RPMI7951 (cell line): ENCODE data around the gene ARHGAP22. TPM values are rescaled to one million over a fixed set of nuclear protein-coding genes. Genes with fewer than 3 reads are reported as not detected.

Source experiments
- DNase-seq: peaks from one replicate; pipeline ENCODE4 v3.0.0-alpha.2; 2012; ENCODE audit warnings: low read depth
- total RNA-seq: library from RNA; depleted of rRNA; stranded (reverse); fragments of >200 nt; shearing (Covaris generic); gene quantifications from 2 replicates; pipeline ENCODE4 v1.2.3, GENCODE V29; 2014

Gene ARHGAP22
- total RNA-seq, 1 experiment from 2014 or later = 20.7 TPM

DNA sequence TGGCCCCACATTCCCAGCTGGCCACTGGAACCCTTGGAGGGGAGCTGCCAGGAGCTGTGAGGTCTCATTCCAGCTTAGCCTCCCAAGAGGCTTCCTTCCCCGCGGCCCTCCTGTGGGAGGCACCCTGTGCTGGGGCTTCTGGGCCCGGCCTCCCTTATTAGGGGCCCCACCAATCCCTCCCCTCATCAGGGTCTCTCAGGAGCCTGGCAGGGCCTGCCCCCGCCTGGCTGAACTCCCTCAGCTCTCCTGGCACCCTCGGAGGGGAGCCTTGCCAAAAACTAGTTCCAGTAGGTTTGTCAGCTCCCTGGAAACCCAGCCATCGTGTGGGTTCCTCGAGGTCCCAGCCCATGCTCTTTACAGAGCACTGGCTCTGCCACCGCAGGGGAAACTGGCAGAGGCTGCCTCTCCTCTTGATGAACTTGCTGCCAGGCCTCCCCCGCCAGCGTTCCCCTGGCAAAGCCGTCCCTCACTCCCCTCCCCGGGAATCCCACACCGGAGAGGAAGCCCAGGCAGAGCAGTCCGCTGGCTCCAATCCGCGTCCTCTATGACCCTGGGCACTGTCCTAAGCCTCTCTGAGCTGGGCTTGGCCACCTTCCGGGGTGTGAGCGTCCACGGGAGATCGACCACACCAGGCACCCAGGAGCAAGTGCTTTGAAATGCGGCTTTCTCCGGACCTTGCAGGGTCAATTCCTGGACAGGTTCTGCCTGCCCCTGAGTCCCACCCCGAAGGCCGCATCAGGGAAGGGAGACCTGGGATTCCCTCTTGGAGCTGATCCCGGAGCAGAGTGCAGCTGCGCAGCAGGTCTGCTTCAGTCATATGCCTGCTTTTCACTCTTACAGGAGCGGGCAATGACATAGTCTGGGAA lies 139.8 kb downstream of the ARHGAP22 start:
- DNase-seq = no peak

DNA sequence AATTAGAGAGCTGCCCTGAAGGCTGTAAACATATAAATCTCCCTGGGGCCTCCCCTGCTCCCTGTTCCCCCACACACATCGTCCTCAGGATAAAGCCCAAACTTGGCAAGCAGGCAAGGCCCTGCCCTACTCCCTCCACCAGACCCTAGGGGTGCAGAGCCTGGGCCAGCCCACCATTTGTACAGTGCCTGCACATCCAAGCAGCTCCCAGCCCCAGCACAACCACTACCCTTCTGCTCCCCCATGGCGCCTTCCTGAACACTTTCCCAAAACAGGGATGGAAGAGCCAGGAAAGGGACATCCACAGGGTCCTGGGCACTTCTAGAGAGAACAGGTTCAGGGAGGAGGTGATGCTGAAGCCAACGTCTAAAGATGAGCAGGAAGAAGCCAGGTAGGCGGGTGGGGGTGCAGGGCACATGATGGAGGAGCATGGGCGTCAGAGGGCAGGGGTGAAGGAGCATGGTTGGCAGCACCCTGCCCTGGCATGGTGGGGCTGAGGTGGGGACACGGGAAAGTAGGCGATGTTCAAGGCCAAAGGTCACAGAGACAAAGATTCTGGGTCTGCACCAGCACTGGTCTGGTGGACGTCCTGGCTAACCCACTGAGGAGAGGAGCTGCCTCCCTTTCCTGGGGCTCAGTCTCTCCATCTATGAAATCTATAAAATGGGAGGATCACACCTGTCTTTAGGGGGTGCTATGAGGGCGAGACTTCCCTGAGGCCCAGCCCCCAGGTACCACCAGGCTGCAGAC lies 140.6 kb downstream of the ARHGAP22 start:
- DNase-seq = no peak

DNA sequence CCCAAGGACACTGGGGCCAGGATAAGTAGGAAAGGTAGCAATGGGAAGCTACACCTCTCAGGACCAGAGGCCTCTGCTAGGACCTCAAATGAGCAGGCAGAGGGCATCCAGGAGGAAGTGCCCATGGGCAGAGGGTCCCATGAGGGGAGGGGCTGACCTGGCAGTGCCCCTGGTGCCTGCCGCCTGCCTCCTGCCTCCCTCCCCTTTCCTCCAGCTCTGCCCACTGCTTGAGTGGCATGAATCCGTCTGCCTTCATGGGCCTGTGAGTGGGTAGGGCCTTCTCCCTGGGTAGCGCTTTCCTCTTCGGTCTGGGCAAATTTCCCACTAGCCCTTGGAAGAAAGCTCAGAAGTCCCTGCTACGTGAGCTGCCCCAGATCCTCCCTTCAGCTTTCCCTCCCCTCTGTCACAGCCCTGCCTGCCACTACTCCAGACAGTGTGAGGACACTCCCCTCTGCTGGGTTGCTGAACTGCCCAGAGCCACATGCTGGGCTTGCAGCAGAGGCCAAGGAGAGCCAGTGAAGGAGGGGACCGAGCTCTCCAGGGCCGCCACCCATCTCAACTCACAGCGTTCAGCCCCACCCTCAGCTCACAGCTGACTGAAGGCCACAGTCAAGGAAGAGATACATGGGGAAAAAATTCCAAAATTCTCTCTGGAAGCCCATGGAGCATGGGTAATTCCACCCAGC lies 141.4 kb downstream of the ARHGAP22 start:
- peak; percentile 13 for DNase-seq

DNA sequence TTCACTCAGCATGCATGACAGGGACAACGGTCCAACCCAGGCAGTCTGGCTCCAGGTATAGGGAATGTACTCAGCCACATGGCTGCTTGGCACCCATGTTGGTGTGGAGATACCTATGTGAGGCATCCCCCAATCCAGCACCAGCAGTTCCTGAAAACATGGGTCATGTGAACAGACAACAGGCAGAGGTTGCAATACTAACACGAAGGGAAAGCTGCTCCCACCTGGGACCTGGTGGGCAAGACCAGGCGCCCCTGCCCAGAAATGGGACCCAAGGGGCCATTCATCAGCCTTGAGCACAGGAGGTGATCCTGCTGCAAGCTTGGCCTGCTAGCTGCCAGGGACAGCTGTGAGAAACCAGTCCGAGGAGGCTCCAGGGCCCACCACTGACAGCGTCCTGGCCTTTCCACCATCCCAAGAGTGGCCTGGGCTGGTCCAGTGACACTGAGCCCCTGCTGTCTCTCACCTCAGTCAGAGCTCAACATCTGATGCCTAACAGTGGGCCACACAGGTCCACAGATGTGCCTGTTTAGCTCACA lies 142.3 kb downstream of the ARHGAP22 start:
- no peak for DNase-seq

DNA sequence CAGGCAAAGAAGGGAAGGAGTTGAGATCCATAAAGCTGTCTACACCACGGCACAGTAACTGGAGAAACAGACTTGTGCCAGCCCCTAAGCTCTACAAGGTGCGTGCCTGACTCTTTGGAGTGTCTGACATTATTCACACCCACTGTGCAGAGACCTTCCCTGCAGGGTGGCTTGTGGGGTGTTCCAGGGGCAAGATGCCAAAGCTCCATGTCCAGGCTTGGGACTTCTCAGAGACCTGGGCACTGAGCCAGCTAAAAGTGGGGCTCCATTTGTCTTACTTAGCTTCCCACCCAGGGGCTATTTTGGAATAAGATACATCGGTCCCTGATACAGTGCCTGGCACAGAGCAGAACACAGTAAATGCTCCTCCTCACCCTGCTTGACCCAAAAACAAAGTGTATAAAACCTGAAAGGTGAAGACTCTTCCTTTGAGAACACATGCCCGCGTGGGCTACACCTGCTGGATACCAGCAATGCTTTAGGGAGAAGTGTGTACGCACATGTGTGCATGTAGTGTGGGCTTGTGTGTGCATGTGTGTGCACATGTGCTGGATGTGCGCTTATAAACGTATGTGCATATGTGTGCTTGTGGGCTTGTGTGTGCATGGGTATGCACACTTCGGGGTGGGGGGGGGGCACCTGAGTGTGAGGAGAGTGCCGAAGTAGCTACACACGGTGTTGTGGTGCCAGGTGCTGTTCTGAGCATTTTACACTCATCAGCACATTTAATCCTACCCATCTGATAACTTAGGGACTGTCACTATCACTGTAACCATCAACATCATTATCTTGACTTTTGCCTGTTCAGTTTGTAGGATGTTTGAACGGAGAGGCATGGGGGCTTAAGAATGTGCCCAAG lies 143.0 kb downstream of the ARHGAP22 start:
- DNase-seq = no peak

DNA sequence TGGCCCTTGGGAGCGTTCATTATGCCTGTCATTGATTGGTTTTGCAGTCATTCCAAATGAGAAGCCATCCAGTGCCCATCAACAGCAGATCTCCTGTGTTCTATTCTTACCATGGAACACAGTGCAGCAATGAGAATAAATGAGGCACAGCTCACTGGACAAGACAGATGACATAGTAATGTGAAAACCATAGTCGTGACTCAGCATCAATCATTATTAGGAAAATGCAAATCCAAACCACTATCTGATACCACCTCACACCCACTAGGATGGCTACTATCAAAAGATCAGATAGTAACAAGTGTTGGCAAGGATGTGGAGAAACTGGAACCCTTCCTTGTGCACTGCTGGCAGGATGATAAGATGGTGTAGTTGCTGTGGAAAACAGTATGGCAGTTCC lies 144.7 kb downstream of the ARHGAP22 start:
- DNase-seq = no peak

DNA sequence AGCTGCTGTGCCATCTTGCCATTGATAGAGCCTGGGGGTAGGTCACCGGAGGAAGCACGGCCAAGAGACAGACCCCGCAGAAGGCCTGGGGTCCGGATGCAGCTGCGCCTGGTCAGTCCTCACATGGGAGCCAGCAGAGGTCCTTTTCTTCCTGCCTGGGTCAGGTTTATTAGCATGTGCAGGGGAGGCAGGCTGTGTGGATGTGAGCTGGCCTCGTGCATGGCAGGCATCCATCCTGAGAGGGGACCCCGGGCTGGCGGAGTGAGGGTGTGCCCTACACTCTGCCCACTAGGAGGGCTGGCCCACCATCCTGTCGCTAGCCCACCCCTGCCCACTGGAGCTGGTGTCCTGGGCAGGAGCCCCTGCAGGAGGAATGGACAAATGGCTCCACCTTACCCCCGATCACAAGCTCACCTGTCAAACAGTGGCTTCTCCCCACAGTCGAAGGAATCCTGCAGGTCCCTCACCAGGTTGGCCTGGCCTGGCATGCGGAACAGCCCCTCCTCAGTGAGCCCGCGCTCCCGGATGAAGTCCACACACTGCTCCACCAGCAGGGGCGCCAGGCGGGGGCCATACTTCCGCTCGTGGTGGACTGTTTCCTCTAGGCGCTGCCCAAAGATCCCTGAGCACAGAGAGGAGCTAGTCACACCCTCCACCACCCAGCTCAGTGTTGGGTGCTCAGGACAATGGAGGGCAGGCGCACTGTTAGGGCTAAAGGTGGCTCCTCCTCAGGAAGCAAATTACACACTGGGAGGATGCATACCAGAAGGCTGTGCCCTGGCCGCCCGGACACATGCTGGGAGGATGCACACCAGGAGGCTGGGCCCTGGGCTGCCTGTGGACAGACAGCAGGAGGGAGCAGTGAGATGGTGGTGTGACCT lies 145.4 kb downstream of the ARHGAP22 start:
- DNase-seq = no peak

DNA sequence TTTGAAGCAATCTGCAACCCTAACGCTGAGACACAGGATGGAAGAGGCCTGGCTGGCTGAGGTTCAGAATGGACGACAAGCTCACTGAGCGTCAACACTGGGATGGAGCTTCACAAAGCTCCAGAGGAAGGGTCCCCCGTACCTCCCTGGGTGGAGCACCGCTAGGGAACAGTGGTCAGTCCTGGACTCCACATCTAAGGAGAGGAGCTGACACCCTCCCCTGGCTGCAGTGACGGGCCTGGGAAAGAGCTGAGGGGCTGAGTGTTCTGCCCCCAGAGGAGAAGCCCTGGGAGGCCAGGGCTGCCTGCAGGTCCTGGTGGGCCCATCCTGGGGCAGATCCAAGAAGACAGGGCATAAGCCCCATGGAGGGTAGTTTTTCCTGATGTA lies 146.2 kb downstream of the ARHGAP22 start:
- DNase-seq = no peak

DNA sequence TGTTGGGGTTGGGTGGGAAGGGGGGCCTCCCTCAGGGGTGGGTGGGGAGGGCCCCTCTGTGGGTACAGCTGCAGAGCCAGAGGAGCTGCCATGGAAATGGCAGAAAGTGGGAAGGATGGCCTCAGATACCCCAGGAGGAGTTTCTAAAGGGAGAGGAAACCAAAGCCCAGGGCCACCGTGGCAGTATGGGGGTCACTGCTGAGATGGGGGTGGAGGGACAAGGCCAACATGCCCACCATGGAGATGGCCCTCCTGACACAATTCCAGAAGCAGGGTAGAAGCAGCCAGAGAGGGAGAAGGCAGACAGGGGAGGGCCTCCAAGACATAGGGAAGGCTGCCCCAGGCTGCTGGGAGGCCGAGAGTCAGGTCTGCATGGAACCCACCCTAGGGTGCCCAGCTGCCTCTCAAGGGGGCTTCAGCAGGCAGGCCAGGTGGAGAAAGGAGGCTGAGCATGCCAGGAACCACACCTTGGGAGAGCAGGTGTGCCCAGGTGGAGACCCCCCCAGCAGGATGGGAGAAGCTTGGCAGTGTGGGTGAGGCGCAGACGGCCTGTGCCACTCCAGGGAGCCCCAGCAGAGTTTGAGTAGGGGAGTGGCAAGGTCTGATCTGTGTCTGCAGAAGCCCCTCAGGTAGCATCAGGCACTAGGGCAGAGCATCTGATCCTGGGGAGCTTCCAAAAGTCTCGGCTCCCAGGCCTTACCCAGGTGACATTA lies 146.8 kb downstream of the ARHGAP22 start:
- DNase-seq = no peak

DNA sequence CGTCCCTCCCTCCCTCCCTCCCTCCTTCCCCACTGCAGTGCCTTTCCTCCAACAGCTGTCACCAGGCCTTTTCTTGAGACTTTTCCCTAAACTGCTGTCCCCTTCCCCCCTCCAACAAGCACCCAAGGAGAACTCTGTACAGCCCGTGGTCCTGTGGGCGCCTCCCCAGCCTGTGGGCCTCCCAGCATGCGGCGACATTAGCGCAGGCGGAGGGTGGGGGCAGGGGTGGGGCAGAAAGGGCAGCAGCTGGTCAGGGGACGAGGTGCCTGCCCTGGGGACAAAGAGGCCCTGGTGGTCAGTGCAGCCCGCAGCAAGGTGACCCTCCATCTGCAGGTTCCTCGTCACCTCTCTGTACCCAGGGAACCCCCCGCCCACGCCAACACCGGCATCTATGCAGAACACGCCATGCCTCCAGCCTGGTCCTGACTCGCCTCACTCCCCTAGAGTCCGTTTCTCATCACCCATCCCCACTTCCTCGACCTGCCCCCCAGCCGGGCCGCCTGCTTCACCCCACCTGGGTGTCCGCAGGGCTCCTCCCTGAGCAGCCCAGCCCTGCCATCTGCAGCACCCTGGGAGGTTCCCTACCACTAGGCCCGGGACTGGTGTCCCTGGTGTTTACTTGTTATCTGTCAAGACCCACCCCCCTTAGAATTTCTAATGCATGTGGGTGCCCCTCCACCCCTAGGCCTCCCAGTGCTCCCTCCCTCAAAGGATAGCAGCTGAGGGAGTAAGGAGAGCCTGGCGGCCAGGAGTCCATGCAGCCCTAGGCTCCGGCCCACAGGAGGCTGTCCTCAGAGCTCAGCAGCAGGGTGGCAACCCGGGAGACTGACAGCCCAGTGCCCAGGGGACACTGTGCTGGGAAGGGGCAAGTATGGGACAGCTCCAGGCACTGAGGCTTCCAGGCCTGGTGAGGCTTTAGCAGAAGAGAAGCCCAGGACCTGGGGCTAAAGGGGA lies 147.8 kb downstream of the ARHGAP22 start:
- no peak for DNase-seq

DNA sequence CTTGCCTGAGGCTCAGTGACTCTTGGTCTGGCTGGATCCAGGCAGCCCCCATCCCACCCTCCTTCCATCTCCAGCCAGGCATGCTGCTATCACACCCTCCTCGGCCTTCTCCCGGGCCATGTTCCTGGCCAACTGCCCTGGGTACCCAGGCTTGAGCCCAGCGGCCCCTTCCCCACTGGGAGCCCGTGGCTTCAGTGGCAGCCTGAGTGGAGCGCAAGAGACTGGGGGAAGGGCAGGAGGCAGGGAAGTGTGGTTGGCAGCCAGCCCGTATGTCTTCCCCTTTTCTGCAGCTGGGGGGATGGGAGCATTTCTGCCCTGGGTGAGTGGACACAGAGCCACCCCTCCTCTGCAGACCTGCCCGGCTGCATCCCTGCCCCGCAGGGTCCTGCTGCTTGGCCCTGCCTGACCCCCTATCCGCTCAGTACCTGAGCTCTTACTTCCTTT lies 148.5 kb downstream of the ARHGAP22 start:
- DNase-seq = no peak

DNA sequence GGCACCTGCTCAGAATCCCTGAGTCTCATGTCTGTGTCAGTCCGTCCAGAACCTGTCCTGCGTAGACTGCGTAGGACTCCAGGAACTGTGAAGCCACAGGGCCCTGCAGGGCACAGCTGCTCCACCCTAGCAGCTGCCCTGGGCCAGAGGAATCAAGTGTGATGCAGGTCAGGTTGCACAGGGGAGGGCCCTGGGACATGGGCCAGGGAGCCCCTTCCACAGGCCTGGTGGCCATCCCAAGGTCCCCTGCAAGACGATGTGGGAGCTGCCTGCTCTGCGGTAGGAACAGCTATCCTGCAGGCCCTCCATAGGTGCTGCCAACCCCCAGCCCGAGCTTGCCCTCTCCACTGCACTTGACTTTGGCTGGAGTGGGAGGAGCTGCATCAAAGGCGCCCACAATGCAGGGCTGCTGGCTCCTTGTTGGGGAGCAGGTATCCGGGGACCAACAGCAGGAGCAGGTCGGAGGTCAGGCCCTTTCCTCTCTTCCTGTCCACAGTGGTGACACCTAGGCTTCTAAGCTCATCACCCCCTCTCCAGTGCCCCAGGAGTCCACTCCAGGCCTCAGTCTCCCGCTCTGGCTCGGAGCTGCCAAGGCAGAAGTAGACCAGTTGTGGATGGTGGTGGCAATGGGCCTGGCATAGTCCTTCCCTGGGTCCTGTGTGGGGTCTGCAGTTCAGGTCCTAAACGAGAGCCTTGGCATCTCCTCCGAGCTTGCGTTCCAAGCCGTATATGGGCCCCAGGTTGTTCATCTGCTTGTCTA lies 149.3 kb downstream of the ARHGAP22 start:
- DNase-seq = no peak

DNA sequence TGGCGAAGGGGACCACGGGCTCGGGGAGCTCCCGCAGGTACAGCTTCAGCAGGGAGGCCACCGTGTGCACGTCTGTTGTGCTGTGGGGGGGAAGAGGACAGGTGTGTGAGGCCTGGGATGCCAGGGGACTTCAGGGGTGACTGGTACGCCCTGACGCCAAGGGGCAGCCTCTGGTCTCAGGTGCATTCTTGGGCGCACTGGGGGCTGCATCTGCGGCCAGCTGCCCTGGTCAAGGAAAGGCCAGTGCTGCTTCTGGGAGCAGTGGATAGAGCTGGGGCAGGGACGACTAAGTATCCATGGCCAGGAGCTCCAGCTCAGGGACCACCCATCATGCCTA lies 149.8 kb downstream of the ARHGAP22 start:
- DNase-seq = no peak

DNA sequence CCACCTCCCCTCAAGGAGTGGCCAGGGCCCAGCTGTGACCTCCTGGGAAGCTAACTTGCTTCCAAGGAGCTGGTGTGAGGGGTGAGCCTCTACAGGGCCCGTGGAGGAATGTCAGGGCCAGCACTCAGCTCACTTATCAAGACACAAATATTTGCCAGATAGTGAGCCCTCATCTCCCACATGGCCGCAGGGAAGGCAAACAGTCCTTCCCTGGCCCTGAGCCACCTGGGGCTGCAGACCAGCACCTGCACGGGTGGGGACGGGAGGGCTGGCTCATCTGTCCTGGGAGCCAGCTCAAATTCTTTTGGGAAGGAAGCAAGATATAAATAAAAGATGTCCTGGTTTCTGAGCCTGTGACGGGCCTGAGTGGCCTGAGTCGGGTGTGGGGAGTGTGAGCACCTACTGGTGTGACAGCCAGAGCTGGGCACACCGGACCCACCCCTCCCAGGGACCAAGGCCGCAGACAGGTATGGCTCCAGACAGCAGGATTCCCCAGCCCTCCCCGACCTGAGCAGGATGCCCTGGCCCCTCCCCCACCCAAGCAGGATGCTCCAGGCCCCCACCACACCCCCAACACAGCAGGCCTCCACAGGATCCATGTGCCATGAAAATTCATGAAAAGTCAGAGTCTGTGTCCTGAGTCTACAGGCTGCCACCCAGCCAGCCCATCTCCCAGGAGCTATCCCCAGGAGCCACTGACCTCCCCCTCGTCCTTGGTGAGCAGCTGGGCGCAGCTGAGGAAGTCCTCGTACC lies 150.4 kb downstream of the ARHGAP22 start:
- no peak for DNase-seq

DNA sequence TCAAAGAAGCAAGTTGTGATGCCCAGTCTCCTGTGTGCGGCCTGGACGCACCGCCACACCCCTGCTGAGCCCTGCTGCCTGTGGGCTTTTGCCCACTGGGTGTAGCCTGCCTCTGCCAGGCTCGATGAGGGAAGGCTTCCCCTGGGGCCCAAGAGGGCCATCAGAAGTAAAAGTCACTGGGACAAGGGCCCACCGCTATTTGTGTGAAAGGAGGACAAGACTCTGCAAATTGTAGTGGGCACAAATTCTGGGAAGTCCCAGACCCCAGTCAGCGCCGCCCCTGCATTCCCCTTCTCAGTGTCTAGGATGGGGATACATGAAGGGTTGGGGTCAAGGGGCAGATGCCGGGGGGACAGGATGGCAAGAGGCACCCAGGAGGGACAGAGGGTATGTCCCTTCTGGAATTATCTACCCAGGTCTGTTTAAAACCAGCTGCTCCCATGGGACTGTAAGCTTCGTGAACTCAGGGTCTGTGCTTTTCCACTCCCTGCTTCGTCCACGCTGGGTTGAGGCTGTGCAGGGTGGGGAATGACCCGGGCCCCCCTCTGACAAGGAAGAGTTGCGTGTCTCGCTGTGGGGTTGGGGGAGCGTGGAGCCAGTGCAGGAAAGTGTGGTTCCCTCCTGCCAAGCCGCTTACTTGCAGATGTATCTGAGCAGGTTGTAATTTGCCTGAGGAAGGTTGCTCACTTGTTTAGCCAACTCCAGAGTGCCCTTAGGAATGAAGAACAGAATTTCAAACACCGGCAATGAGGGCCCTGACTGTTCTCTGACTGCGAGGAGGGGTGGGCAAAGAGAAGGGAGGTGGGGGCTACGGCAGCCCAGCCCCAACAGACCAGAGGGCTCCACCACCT lies 151.2 kb downstream of the ARHGAP22 start:
- DNase-seq = no peak

DNA sequence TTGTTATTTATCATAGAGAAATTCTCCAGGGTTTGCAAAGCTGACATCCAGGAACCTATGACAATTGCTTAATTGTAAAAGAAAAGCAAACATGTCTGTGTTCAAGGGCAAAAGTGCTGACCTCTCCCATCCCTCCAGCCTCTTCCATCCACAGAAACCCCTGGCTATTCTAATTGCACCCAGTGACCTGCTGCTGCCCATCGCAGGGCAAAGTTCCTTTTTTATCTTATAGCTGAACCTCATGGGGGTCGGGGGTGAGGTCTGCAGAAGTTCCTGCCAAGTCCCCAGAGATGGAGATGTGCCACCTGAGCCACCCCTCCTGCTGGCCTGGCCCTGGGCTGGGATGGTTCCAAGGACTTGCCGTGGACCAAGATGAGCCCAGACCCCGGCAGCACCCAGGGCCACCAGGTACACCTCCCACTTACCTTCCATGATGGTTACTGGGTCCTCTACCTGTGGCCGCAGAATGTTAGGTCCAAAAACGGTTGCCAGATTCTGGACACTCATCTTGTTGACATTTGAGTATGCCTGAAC lies 151.9 kb downstream of the ARHGAP22 start:
- DNase-seq = no peak
